Osteoblast (primary cell): ENCODE measurements around the gene NAV2. TPM values are rescaled to one million over a fixed set of nuclear protein-coding genes. Genes with fewer than 3 reads are reported as not detected.

Source experiments
- DNase-seq: peaks from one replicate; pipeline ENCODE4 v3.0.0; 2011; ENCODE audit warnings: low spot score, mixed read lengths; ENCODE audit not compliant: insufficient read length; ENCODE audit errors: missing footprints
- H2AFZ ChIP-seq: 2 replicates; pipeline ENCODE4 v1.6.0; 2011; ENCODE audit warnings: mild to moderate bottlenecking, low read length
- H3K27ac ChIP-seq: 2 replicates; pipeline ENCODE4 v1.5.1; 2011; ENCODE audit warnings: mild to moderate bottlenecking, low read depth, low read length, moderate library complexity
- H3K27me3 ChIP-seq: 2 replicates; pipeline ENCODE4 v1.6.0; 2012; ENCODE audit warnings: mild to moderate bottlenecking, control low read depth, inconsistent platforms, low read length, moderate library complexity; ENCODE audit not compliant: insufficient read depth
- H3K36me3 ChIP-seq: 2 replicates; pipeline ENCODE4 v1.5.1; 2011; ENCODE audit warnings: mild to moderate bottlenecking, low read length, control low read depth, moderate library complexity; ENCODE audit not compliant: insufficient read depth
- H3K4me1 ChIP-seq: 2 replicates; pipeline ENCODE4 v1.5.1; 2011; ENCODE audit warnings: mild to moderate bottlenecking, low read length, control low read depth, moderate library complexity; ENCODE audit not compliant: insufficient read depth
- H3K4me2 ChIP-seq: 2 replicates; pipeline ENCODE4 v1.6.0; 2011; ENCODE audit warnings: mild to moderate bottlenecking, low read length; ENCODE audit not compliant: insufficient read depth
- H3K4me3 ChIP-seq: fragments of 200-600 bp; sonication (generic); 3 replicates; pipeline ENCODE4 v1.5.1; 2012; ENCODE audit warnings: mild to moderate bottlenecking, low read length, inconsistent platforms; ENCODE audit not compliant: insufficient read depth
- H3K79me2 ChIP-seq: 2 replicates; pipeline ENCODE4 v1.6.0; 2012; ENCODE audit warnings: mild to moderate bottlenecking, low read length, control low read depth, inconsistent platforms; ENCODE audit not compliant: insufficient read depth
- H3K9me3 ChIP-seq: 2 replicates; pipeline ENCODE4 v1.5.1; 2011; ENCODE audit warnings: low read depth, low read length, control low read depth
- H4K20me1 ChIP-seq: 2 replicates; pipeline ENCODE4 v1.6.0; 2012; ENCODE audit warnings: mild to moderate bottlenecking, low read length, control low read depth; ENCODE audit not compliant: insufficient read depth
- total RNA-seq: library from RNA; depleted of rRNA; stranded (reverse); fragments of >200 nt; gene quantifications from 2 replicates; pipeline ENCODE4 v1.2.3, GENCODE V29; 2012
- TF ChIP-seq, protein P1 (sequence below): IDR thresholded peaks from 2 replicates; pipeline ENCODE4 v1.5.1; 2011; ENCODE audit warnings: mild to moderate bottlenecking, low read depth, low read length, moderate library complexity; ENCODE audit errors: extremely low read depth

The NAV2 gene
- total RNA-seq, 1 donor, result 8.7 TPM

DNA sequence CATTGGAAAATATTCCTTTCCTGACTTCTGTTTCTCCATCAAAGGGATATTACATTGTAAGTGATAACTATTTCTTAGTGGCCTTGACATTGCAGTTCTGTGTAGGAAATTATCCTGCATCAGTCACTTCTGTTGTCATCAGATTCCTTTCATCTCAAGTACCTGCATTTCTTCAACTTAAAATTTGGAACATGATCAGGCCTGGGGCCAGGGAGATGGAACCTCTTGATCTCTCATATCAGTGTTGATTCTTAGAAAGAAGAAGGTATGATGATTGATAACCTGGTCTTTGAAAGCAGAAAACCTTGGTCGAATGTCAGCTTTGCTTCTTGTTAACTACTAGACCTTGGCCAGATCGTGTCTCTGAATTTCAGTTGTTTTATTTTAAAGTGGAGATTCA, 93.6 kb downstream of the NAV2 start:
- peaks cover 37% of the 10 kb centered on the region for H4K20me1 ChIP-seq
- H3K27ac ChIP-seq, result no peak overlapping the region
- H3K4me1 ChIP-seq, result peaks cover 7% of the 10 kb centered on the region
- no peaks in the 10 kb centered on the region for H3K27me3 ChIP-seq
- peaks cover 99% of the 10 kb centered on the region for H3K79me2 ChIP-seq
- H3K4me2 ChIP-seq, result no peak overlapping the region
- TF ChIP-seq, protein P1, sequence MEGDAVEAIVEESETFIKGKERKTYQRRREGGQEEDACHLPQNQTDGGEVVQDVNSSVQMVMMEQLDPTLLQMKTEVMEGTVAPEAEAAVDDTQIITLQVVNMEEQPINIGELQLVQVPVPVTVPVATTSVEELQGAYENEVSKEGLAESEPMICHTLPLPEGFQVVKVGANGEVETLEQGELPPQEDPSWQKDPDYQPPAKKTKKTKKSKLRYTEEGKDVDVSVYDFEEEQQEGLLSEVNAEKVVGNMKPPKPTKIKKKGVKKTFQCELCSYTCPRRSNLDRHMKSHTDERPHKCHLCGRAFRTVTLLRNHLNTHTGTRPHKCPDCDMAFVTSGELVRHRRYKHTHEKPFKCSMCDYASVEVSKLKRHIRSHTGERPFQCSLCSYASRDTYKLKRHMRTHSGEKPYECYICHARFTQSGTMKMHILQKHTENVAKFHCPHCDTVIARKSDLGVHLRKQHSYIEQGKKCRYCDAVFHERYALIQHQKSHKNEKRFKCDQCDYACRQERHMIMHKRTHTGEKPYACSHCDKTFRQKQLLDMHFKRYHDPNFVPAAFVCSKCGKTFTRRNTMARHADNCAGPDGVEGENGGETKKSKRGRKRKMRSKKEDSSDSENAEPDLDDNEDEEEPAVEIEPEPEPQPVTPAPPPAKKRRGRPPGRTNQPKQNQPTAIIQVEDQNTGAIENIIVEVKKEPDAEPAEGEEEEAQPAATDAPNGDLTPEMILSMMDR, result no peak
- H3K4me3 ChIP-seq, result no peak overlapping the region
- DNase-seq, result peak; percentile 21
- H2AFZ ChIP-seq, result no peak overlapping the region
- no peaks in the 10 kb centered on the region for H3K36me3 ChIP-seq
- no peaks in the 10 kb centered on the region for H3K9me3 ChIP-seq

DNA sequence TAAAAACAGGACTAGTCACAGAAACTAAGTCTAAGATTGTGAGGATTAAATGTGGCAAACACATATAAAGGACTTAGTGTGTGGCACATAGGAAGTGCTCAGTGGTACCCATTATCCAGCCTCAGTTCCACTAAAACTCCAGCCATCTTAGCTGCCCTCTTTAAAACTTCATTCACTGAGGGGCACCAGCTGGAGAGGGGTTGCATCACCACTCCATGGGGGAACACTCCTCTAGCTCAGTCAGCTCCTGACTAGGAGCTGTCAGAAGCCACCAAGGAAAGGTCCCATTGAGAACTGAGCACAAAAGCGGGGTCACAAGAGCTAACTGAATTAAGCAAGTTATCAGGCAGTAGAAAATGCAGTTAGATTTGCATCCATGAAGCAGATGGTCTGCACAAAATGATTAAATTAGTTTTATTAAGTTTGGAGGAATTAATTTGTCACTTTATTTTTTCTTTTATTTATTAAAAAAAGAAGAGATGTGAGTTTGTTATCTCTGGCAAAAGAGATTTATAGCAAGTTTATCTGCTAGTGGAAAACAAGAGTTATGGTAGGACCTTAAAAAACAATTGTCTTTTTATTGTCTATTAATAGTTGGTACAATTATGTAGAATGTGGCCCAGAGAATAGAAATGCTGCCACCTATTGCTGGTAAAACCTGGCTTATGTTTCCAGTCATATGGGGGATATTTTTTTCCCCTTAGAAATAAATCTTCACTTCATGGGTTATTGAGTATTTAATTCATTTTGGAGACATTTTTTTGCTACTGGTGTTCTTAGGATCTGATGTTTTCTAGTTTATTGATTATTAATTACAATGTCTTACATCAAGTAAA, 95.7 kb downstream of the NAV2 start:
- no peaks in the 10 kb centered on the region for H3K36me3 ChIP-seq
- peaks cover 99% of the 10 kb centered on the region for H3K79me2 ChIP-seq
- H3K4me3 ChIP-seq, result no peak overlapping the region
- H4K20me1 ChIP-seq, result peaks cover 44% of the 10 kb centered on the region
- H2AFZ ChIP-seq, result no peak overlapping the region
- no peaks in the 10 kb centered on the region for H3K27me3 ChIP-seq
- H3K27ac ChIP-seq, result no peak overlapping the region
- TF ChIP-seq, protein P1, result peak; percentile 23
- H3K4me2 ChIP-seq, result no peak overlapping the region
- no peaks in the 10 kb centered on the region for H3K9me3 ChIP-seq
- DNase-seq, result no peak
- H3K4me1 ChIP-seq, result no peaks in the 10 kb centered on the region

DNA sequence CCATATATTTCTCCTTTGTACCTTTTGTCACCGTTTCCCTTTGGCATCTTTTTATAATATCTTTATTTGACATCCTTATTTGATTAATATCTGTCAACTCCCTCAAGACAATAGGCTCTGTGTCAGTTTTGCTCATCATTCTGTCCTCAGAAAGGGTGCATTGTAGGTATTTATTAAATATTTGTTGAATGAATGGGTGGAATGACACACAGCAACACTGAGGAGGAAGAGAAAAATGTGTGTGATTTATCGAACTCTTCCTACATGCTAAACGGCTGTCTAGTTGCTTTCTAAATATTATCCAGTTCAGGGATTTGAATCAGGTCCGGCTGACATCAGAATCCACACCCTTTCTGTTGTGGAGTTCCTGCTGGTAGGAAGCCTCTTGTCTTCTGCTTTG, 98.2 kb downstream of the NAV2 start:
- Histone ChIP-seq H3K27me3 (no peaks in the 10 kb centered on the region), H3K4me2 (no peak overlapping the region)
- TF ChIP-seq, protein P1, result no peak

DNA sequence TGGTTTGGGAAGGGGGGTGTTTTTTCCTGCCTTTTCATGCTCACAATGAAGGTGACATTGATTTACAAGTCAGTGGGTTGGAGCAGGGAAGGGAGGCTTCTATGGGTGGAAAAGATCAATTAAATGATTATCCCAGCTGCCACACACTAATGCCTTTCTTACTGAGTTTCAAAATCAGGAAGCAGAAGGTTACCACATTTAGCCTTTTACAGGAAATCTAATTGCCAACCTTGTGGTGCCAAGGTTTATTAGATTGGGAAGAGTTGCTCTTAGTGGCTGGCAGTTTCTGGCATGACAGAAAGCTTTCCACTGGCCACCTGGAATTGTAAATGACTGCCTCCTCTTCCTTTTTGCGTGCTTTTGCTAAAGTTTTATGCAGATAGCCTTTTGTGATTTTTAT, 98.7 kb downstream of the NAV2 start:
- H3K9me3 ChIP-seq, result no peaks in the 10 kb centered on the region
- H3K4me3 ChIP-seq, result no peak overlapping the region
- H3K79me2 ChIP-seq, result peaks cover 99% of the 10 kb centered on the region
- H2AFZ ChIP-seq, result no peak overlapping the region
- H4K20me1 ChIP-seq, result peaks cover 62% of the 10 kb centered on the region
- TF ChIP-seq, protein P1, result no peak
- H3K4me2 ChIP-seq, result no peak overlapping the region
- H3K27me3 ChIP-seq, result no peaks in the 10 kb centered on the region
- no peak overlapping the region for H3K27ac ChIP-seq
- no peaks in the 10 kb centered on the region for H3K36me3 ChIP-seq
- DNase-seq, result no peak
- peaks cover 6% of the 10 kb centered on the region for H3K4me1 ChIP-seq

More for the DNA sequence above, 98.2 kb downstream of the NAV2 start:
- H3K79me2 ChIP-seq, result peaks cover 99% of the 10 kb centered on the region
- no peaks in the 10 kb centered on the region for H3K9me3 ChIP-seq
- peaks cover 1% of the 10 kb centered on the region for H3K4me1 ChIP-seq
- no peaks in the 10 kb centered on the region for H3K36me3 ChIP-seq
- DNase-seq, result no peak
- H3K4me3 ChIP-seq, result no peak overlapping the region
- no peak overlapping the region for H3K27ac ChIP-seq
- peaks cover 62% of the 10 kb centered on the region for H4K20me1 ChIP-seq
- H2AFZ ChIP-seq, result no peak overlapping the region
